CD14-positive monocyte (primary cell): ENCODE results near the gene ZNRF1. TPM values are rescaled to one million over a fixed set of nuclear protein-coding genes. Genes with fewer than 3 reads are reported as not detected.

ENCODE experiments used
- DNase-seq, 3 donors: peaks; one replicate each; pipeline ENCODE4 v3.0.0-alpha.2; 2011 to 2022
- H2AFZ ChIP-seq: 2 replicates; pipeline ENCODE4 v1.6.0; 2012; ENCODE audit warnings: mild to moderate bottlenecking, low read depth, low read length, inconsistent platforms; ENCODE audit not compliant: insufficient read depth, poor library complexity, severe bottlenecking
- H3K27ac ChIP-seq, 2 donors: 1 replicate in 1 of 2; 2 replicates in 1 of 2; pipeline ENCODE4 v1.5.1; 2012 to 2013; ENCODE audit warnings: low read length in 2 of 2, control low read depth in 1 of 2, inconsistent platforms in 1 of 2, low read depth in 1 of 2, mild to moderate bottlenecking in 1 of 2
- H3K27me3 ChIP-seq, 2 donors: one replicate each; pipeline versions ENCODE4 v1.6.0 to v1.6.1; 2011 to 2013; ENCODE audit warnings: low read length in 2 of 2; ENCODE audit not compliant: control insufficient read depth in 2 of 2, insufficient read depth in 2 of 2
- H3K36me3 ChIP-seq, 2 donors: replicated peaks in 1 of 2; 1 replicate in 1 of 2; 2 replicates in 1 of 2; pipeline versions ENCODE4 v1.5.1 to v1.6.1; 2012 to 2013; ENCODE audit warnings: low read length in 2 of 2, control low read depth in 1 of 2, inconsistent platforms in 1 of 2, mild to moderate bottlenecking in 1 of 2; ENCODE audit not compliant: insufficient read depth in 2 of 2, control insufficient read depth in 1 of 2
- H3K4me1 ChIP-seq, 2 donors: 1 replicate in 1 of 2; 2 replicates in 1 of 2; pipeline versions ENCODE4 v1.5.1 to v1.6.1; 2012 to 2013; ENCODE audit warnings: low read length in 2 of 2, control low read depth in 1 of 2, inconsistent platforms in 1 of 2, mild to moderate bottlenecking in 1 of 2, moderate library complexity in 1 of 2; ENCODE audit not compliant: insufficient read depth in 2 of 2, control insufficient read depth in 1 of 2
- H3K4me2 ChIP-seq: replicated peaks from 2 replicates; pipeline ENCODE3; 2012; ENCODE audit warnings: low read length, moderate library complexity, mild to moderate bottlenecking; ENCODE audit not compliant: poor library complexity, severe bottlenecking; ENCODE audit errors: extremely low read depth
- H3K4me3 ChIP-seq, 3 experiments: fragments of 200-600 bp in 1 of 3; sonication (generic) in 1 of 3; replicated peaks in 1 of 3; 1 replicate in 2 of 3; 2 replicates in 1 of 3; pipeline ENCODE4 v1.5.1; 2011 to 2013; ENCODE audit warnings: low read length in 3 of 3, mild to moderate bottlenecking in 3 of 3, control low read depth in 2 of 3, low read depth in 2 of 3, inconsistent platforms in 1 of 3, moderate library complexity in 1 of 3
- H3K79me2 ChIP-seq: 2 replicates; pipeline ENCODE4 v1.6.0; 2012; ENCODE audit warnings: mild to moderate bottlenecking, control low read depth, inconsistent platforms, low read length, moderate library complexity; ENCODE audit not compliant: insufficient read depth
- H3K9ac ChIP-seq: 2 replicates; pipeline ENCODE4 v1.6.0; 2017; ENCODE audit warnings: low read length, mild to moderate bottlenecking; ENCODE audit not compliant: insufficient read depth, poor library complexity, severe bottlenecking
- H3K9me3 ChIP-seq, 2 donors: replicated peaks in 1 of 2; 1 replicate in 1 of 2; 2 replicates in 1 of 2; pipeline versions ENCODE4 v1.5.1 to v1.6.1; 2012 to 2013; ENCODE audit warnings: low read length in 2 of 2, control low read depth in 1 of 2; ENCODE audit not compliant: control insufficient read depth in 1 of 2, insufficient read depth in 1 of 2
- H4K20me1 ChIP-seq: 2 replicates; pipeline ENCODE4 v1.6.0; 2012; ENCODE audit warnings: mild to moderate bottlenecking, low read length, control low read depth, moderate library complexity; ENCODE audit not compliant: insufficient read depth
- H3K27ac Mint-ChIP-seq, 7 donors: one replicate each; pipeline ENCODE4 v1.8.0; 2020; ENCODE audit warnings: mild to moderate bottlenecking in 7 of 7, mixed read lengths in 7 of 7, moderate library complexity in 6 of 7, inconsistent platforms in 2 of 7
- H3K27me3 Mint-ChIP-seq, 3 donors: one replicate each; pipeline ENCODE4 v1.8.0; 2021 to 2022; ENCODE audit warnings: low read depth in 3 of 3, mild to moderate bottlenecking in 3 of 3, mixed read lengths in 3 of 3, moderate library complexity in 3 of 3, inconsistent platforms in 1 of 3
- H3K36me3 Mint-ChIP-seq, 2 donors: one replicate each; pipeline ENCODE4 v1.8.0; 2020; ENCODE audit warnings: mixed read lengths in 2 of 2, inconsistent platforms in 1 of 2, mild to moderate bottlenecking in 1 of 2
- H3K4me1 Mint-ChIP-seq: one replicate; pipeline ENCODE4 v1.8.0; 2020; ENCODE audit warnings: mild to moderate bottlenecking, mixed read lengths
- H3K4me3 Mint-ChIP-seq, 2 donors: one replicate each; pipeline ENCODE4 v1.8.0; 2020; ENCODE audit warnings: mild to moderate bottlenecking in 2 of 2, mixed read lengths in 2 of 2, moderate library complexity in 1 of 2
- H3K9me3 Mint-ChIP-seq, 7 donors: one replicate each; pipeline ENCODE4 v1.8.0; 2020 to 2022; ENCODE audit warnings: mixed read lengths in 7 of 7, mild to moderate bottlenecking in 6 of 7, moderate library complexity in 6 of 7, inconsistent platforms in 2 of 7
- CTCF ChIP-seq: fragments of 200-600 bp; IDR thresholded peaks from one replicate; pipeline ENCODE4 v1.8.0; 2022; ENCODE audit warnings: antibody characterized with exemption, mild to moderate bottlenecking
- whole genome bisulfite sequencing: methylation state at CpG from one replicate; pipeline ENCODE4 v1.1.5; 2013; ENCODE audit warnings: missing lambda C conversion rate; ENCODE audit not compliant: insufficient coverage; 5-methylcytosine and 5-hydroxymethylcytosine counted together
- intact Hi-C, 2 donors: fragments of 100-400 bp; cut with micrococcal nuclease; formaldehyde crosslinking; loops; one replicate each; pipeline versions ENCODE4 v1.15.0 to v1.15.1; 2023
- polyA plus RNA-seq, 3 donors: library from polyadenylated mRNA; depleted of rRNA in 1 of 3; unstranded in 2 of 3; stranded (reverse) in 1 of 3; fragments of 300-500 nt in 2 of 3; fragments of >200 nt in 1 of 3; fragmentation: Illumina TruSeq in 2 of 3; gene quantifications; 1 replicate in 2 of 3; 2 replicates in 1 of 3; pipeline ENCODE4 v1.2.3, GENCODE V29; 2012 to 2021

ZNRF1 gene
- polyA plus RNA-seq, 3 donors, result 1.9 to 5.3 (median 4.3) TPM

- no peaks in the 10 kb centered on the region for H3K27me3 ChIP-seq
- 88% methylated on average over 1 of the region's 6 CpGs for WGBS
- peaks cover 7 to 8% of the 10 kb centered on the region in 2 donors for H3K4me1 ChIP-seq
- no peaks in the 10 kb centered on the region for H3K9me3 ChIP-seq
- no peak overlapping the region for H2AFZ ChIP-seq
- DNase-seq, result no peak
- peak overlapping the region in 1 of 7 donors; percentile 54 for H3K27ac Mint-ChIP-seq
- no peak overlapping the region for H3K4me3 ChIP-seq
- no peak overlapping the region for H3K4me3 Mint-ChIP-seq
- no peak overlapping the region for H3K4me2 ChIP-seq
- intact Hi-C loops, result no loop called here
- H3K4me1 Mint-ChIP-seq, result peaks cover 13% of the 10 kb centered on the region
- no peak overlapping the region for H3K9ac ChIP-seq
- H3K36me3 Mint-ChIP-seq, result peaks cover 3 to 4% of the 10 kb centered on the region in 2 donors
- H3K36me3 ChIP-seq, result peaks cover 0 to 5% of the 10 kb centered on the region in 2 donors
- H3K9me3 Mint-ChIP-seq, result peaks cover 0 to 14% (median 2%) of the 10 kb centered on the region in 7 donors
- no peak overlapping the region for H3K27ac ChIP-seq
- peaks cover 74% of the 10 kb centered on the region for H3K79me2 ChIP-seq
- H3K27me3 Mint-ChIP-seq, result peaks cover 0 to 2% (median 1%) of the 10 kb centered on the region in 3 donors
- no peaks in the 10 kb centered on the region for H4K20me1 ChIP-seq
- no peak for TF ChIP-seq CTCF
These were observed 53.8 kb downstream of the ZNRF1 start for GRCh38 chr16:75052481-75053202.

DNA sequence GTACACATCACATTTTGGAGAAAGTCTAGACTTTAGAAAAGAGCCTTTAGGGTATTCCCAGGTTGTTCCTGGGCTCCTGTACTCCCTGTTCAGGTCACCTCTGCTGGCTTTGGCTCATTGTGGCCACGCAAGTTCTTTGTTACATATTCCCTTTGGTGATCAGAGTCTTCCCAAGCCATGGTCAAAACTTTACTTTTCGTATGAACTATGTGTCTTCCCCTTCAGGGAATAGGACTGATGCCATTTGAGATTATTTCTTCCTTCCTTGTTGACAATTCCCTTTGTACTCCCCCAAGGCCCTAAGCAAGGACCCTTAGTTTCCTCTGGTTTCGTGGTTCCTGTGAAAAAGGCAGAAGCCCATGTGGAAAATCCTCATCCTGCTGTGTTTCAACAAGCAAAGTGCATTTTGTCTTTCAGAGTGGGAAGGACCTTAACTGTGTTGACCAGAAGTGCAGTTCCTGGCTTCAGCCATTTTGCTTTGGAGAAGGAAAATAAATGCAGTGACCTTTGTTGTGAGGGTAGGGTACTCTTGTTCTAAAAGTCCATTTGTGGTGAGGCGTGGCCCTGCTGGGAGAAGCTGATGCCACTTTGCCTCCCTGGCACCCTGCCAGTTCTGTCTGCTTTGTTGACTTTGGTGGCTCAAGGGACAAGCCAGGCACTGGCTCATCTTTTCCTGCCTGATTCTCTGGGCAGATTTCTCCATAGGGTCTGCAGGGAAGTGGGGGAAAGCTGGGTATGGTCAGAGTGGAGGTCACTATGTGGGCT lies 55.1 kb downstream of the ZNRF1 start:
- peak overlapping the region in 1 of 7 donors; percentile 55 for H3K27ac Mint-ChIP-seq

More for the DNA sequence above, 55.1 kb downstream of the ZNRF1 start:
- intact Hi-C loops, result no loop called here
- DNase-seq, result no peak
- peaks cover 66% of the 10 kb centered on the region for H3K79me2 ChIP-seq
- H3K27me3 ChIP-seq, result no peaks in the 10 kb centered on the region
- Mint-ChIP-seq H3K4me3 (no peak overlapping the region), H3K27me3 (peaks cover 0 to 3% (median 1%) of the 10 kb centered on the region in 3 donors), H3K4me1 (peaks cover 16% of the 10 kb centered on the region), H3K9me3 (peaks cover 0 to 10% (median 2%) of the 10 kb centered on the region in 7 donors), H3K36me3 (peaks cover 0 to 3% of the 10 kb centered on the region in 2 donors)
- H3K4me3 ChIP-seq, result no peak overlapping the region
- H4K20me1 ChIP-seq, result no peaks in the 10 kb centered on the region
- no peak for TF ChIP-seq CTCF
- peaks cover 0 to 5% of the 10 kb centered on the region in 2 donors for H3K36me3 ChIP-seq
- H3K9me3 ChIP-seq, result no peaks in the 10 kb centered on the region
- peaks cover 7 to 8% of the 10 kb centered on the region in 2 donors for H3K4me1 ChIP-seq
- H3K9ac ChIP-seq, result no peak overlapping the region
- H3K27ac ChIP-seq, result no peak overlapping the region
- H2AFZ ChIP-seq, result no peak overlapping the region
- 50% methylated on average over 2 of the region's 4 CpGs for WGBS
- no peak overlapping the region for H3K4me2 ChIP-seq
